Neural cell (in vitro differentiated cells): ENCODE data around the gene CFTR. TPM values are rescaled to one million over a fixed set of nuclear protein-coding genes. Genes with fewer than 3 reads are reported as not detected.

Source experiments
- H2AFZ ChIP-seq: fragments of 200-600, 300-800 bp; sonication (generic), shearing (Covaris generic); 2 replicates; pipeline ENCODE4 v1.6.0; 2014; ENCODE audit warnings: low read depth, mild to moderate bottlenecking, antibody characterized with exemption, low read length, moderate library complexity
- H3F3A ChIP-seq: fragments of 200-600 bp; shearing (Covaris generic); 2 replicates; pipeline ENCODE4 v1.6.1; 2016; ENCODE audit warnings: mild to moderate bottlenecking, moderate library complexity, mixed read lengths, antibody characterized with exemption, low read length; ENCODE audit not compliant: insufficient read depth, poor library complexity, severe bottlenecking
- H3K27ac ChIP-seq: fragments of 200-600, 300-800 bp; sonication (generic), shearing (Covaris generic); 2 replicates; pipeline ENCODE4 v1.5.1; 2014; ENCODE audit warnings: mild to moderate bottlenecking, low read length, moderate library complexity
- H3K27me3 ChIP-seq: fragments of 300-800, 200-600 bp; sonication (generic), shearing (Covaris generic); 2 replicates; pipeline ENCODE4 v1.6.0; 2014; ENCODE audit warnings: mild to moderate bottlenecking, low read depth, low read length, moderate library complexity; ENCODE audit not compliant: insufficient read depth
- H3K36me3 ChIP-seq: fragments of 300-800, 200-600 bp; sonication (generic), shearing (Covaris generic); 2 replicates; pipeline ENCODE4 v1.5.1; 2014; ENCODE audit warnings: mild to moderate bottlenecking, antibody characterized with exemption, low read length, moderate library complexity; ENCODE audit not compliant: insufficient read depth
- H3K4me2 ChIP-seq: fragments of 300-800, 200-600 bp; sonication (generic), shearing (Covaris generic); 2 replicates; pipeline ENCODE4 v1.6.0; 2014; ENCODE audit warnings: mild to moderate bottlenecking, low read length
- H3K4me3 ChIP-seq: fragments of 300-800, 200-600 bp; sonication (generic), shearing (Covaris generic); 2 replicates; pipeline ENCODE4 v1.5.1; 2014; ENCODE audit warnings: mild to moderate bottlenecking, low read length, moderate library complexity
- H3K79me2 ChIP-seq: fragments of 200-600 bp; shearing (Covaris generic); replicated peaks from 2 replicates; pipeline ENCODE4 v1.6.0; 2014; ENCODE audit warnings: mild to moderate bottlenecking, low read length, moderate library complexity; ENCODE audit not compliant: insufficient read depth
- H3K9ac ChIP-seq: fragments of 300-800, 200-600 bp; sonication (generic), shearing (Covaris generic); 2 replicates; pipeline ENCODE4 v1.6.1; 2016; ENCODE audit warnings: mild to moderate bottlenecking, low read length, mixed read lengths
- H3K9me2 ChIP-seq: fragments of 200-600 bp; shearing (Covaris generic); 2 replicates; pipeline ENCODE4 v1.6.1; 2016; ENCODE audit warnings: mild to moderate bottlenecking, low read length, mixed read lengths; ENCODE audit not compliant: insufficient read depth
- H3K9me3 ChIP-seq: fragments of 200-600, 300-800 bp; sonication (generic), shearing (Covaris generic); 2 replicates; pipeline ENCODE4 v1.6.1; 2016; ENCODE audit warnings: mild to moderate bottlenecking, mixed run types, low read length, moderate library complexity, mixed read lengths
- H4K20me1 ChIP-seq: fragments of 200-600 bp; shearing (Covaris generic); 2 replicates; pipeline ENCODE4 v1.6.1; 2016; ENCODE audit warnings: mild to moderate bottlenecking, mixed run types; ENCODE audit not compliant: insufficient read depth
- CTCF ChIP-seq: fragments of 450-650 bp; IDR thresholded peaks from 2 replicates; pipeline ENCODE4 v1.5.1; 2014; ENCODE audit warnings: antibody characterized with exemption, mild to moderate bottlenecking, moderate library complexity; ENCODE audit not compliant: poor library complexity, severe bottlenecking
- EP300 ChIP-seq: fragments of 450-650 bp; conservative IDR thresholded peaks from 2 replicates; pipeline ENCODE4 v1.6.1; 2014; ENCODE audit warnings: antibody characterized with exemption, mild to moderate bottlenecking, moderate library complexity; ENCODE audit not compliant: poor library complexity, severe bottlenecking
- EZH2 ChIP-seq: fragments of 200-600, 300-800 bp; shearing (Covaris generic), sonication (generic); IDR thresholded peaks from 2 replicates; pipeline ENCODE4 v1.6.1; 2014; ENCODE audit warnings: antibody characterized with exemption, low read length, borderline replicate concordance, mild to moderate bottlenecking; ENCODE audit not compliant: insufficient read depth, poor library complexity, severe bottlenecking
- MXI1 ChIP-seq: fragments of 450-650 bp; conservative IDR thresholded peaks from 2 replicates; pipeline ENCODE4 v1.6.1; 2014; ENCODE audit warnings: antibody characterized with exemption, mild to moderate bottlenecking; ENCODE audit not compliant: poor library complexity, severe bottlenecking
- POLR2AphosphoS5 ChIP-seq: IDR thresholded peaks from 2 replicates; pipeline ENCODE4 v1.6.1; 2012
- RAD21 ChIP-seq: fragments of 450-650 bp; conservative IDR thresholded peaks from 2 replicates; pipeline ENCODE4 v1.6.1; 2014; ENCODE audit warnings: antibody characterized with exemption, mild to moderate bottlenecking, moderate library complexity
- SMC3 ChIP-seq: fragments of 450-650 bp; conservative IDR thresholded peaks from 2 replicates; pipeline ENCODE4 v1.6.1; 2014; ENCODE audit warnings: antibody characterized with exemption, mild to moderate bottlenecking, moderate library complexity; ENCODE audit not compliant: poor library complexity
- TAF1 ChIP-seq: IDR thresholded peaks from 2 replicates; pipeline ENCODE4 v1.6.1; 2012; ENCODE audit warnings: low read depth
- polyA plus RNA-seq: library from polyadenylated mRNA; depleted of rRNA; stranded (reverse); fragments of >200 nt; gene quantifications from 2 replicates; pipeline ENCODE4 v1.2.3, GENCODE V29; 2014
- TF ChIP-seq, protein P1 (sequence below): IDR thresholded peaks from 2 replicates; pipeline ENCODE4 v1.6.1; 2012; ENCODE audit warnings: borderline replicate concordance

CFTR gene
- polyA plus RNA-seq, 1 donor from 2014 or later, result not detected

GRCh38 chr7:117468174-117468573 is 11.7 kb upstream of the CFTR start:
- H3K4me2 ChIP-seq, result no peak overlapping the region
- TF ChIP-seq POLR2AphosphoS5 (no peak), EP300 (no peak), SMC3 (no peak), MXI1 (no peak), TAF1 (no peak), RAD21 (no peak), CTCF (no peak), EZH2 (no peak)
- TF ChIP-seq, protein P1, sequence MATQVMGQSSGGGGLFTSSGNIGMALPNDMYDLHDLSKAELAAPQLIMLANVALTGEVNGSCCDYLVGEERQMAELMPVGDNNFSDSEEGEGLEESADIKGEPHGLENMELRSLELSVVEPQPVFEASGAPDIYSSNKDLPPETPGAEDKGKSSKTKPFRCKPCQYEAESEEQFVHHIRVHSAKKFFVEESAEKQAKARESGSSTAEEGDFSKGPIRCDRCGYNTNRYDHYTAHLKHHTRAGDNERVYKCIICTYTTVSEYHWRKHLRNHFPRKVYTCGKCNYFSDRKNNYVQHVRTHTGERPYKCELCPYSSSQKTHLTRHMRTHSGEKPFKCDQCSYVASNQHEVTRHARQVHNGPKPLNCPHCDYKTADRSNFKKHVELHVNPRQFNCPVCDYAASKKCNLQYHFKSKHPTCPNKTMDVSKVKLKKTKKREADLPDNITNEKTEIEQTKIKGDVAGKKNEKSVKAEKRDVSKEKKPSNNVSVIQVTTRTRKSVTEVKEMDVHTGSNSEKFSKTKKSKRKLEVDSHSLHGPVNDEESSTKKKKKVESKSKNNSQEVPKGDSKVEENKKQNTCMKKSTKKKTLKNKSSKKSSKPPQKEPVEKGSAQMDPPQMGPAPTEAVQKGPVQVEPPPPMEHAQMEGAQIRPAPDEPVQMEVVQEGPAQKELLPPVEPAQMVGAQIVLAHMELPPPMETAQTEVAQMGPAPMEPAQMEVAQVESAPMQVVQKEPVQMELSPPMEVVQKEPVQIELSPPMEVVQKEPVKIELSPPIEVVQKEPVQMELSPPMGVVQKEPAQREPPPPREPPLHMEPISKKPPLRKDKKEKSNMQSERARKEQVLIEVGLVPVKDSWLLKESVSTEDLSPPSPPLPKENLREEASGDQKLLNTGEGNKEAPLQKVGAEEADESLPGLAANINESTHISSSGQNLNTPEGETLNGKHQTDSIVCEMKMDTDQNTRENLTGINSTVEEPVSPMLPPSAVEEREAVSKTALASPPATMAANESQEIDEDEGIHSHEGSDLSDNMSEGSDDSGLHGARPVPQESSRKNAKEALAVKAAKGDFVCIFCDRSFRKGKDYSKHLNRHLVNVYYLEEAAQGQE, result no peak
- H3K27ac ChIP-seq, result no peak overlapping the region
- no peak overlapping the region for H3K9ac ChIP-seq
- H2AFZ ChIP-seq, result no peak overlapping the region
- no peaks in the 10 kb centered on the region for H3K36me3 ChIP-seq
- no peaks in the 10 kb centered on the region for H4K20me1 ChIP-seq
- H3K9me2 ChIP-seq, result no peaks in the 10 kb centered on the region
- no peaks in the 10 kb centered on the region for H3K27me3 ChIP-seq
- H3F3A ChIP-seq, result no peaks in the 10 kb centered on the region
- H3K4me3 ChIP-seq, result no peak overlapping the region
- H3K79me2 ChIP-seq, result no peaks in the 10 kb centered on the region
- no peaks in the 10 kb centered on the region for H3K9me3 ChIP-seq

DNA sequence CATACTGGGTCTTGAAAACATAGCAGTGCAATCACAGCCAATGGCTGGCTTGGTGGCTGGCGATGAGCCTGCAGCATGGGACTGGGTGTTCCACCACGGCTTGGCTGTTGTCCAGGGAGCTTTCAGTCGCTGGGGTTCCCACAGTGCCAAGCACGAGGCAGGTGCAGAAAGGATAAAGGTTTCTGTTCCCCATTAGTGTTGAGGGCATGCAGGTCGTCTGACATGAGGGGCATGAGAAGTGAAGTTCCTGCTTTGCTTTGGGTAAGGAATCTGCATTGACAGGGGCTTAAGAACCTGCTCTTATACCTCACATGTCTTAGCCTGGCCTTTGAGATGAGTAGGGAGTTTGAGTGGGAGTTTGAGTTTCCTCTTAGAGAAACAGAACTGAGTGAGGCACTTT is 9.0 kb upstream of the CFTR start:
- Histone ChIP-seq H3F3A (no peaks in the 10 kb centered on the region), H3K9me3 (no peaks in the 10 kb centered on the region), H2AFZ (no peak overlapping the region), H3K9ac (no peak overlapping the region), H3K27me3 (peaks cover under 1% of the 10 kb centered on the region), H3K36me3 (no peaks in the 10 kb centered on the region), H3K4me3 (no peak overlapping the region), H3K4me2 (no peak overlapping the region), H3K27ac (no peak overlapping the region), H3K9me2 (no peaks in the 10 kb centered on the region), H4K20me1 (no peaks in the 10 kb centered on the region), H3K79me2 (no peaks in the 10 kb centered on the region)
- TF ChIP-seq POLR2AphosphoS5, result no peak
- TF ChIP-seq, protein P1, result no peak
- TF ChIP-seq SMC3, result no peak
- TF ChIP-seq CTCF, result no peak
- no peak for TF ChIP-seq EP300
- TF ChIP-seq RAD21, result no peak
- TF ChIP-seq TAF1, result no peak
- TF ChIP-seq MXI1, result no peak
- no peak for TF ChIP-seq EZH2
